ENCODE data around the gene SH3TC1. TPM values are rescaled to one million over a fixed set of nuclear protein-coding genes. Genes with fewer than 3 reads are reported as not detected.

Gene SH3TC1
- total RNA-seq, 1 donor from 2014 or later, result 2.5 TPM

- no peak for DNase-seq
These were observed 45.1 kb downstream of the SH3TC1 start for GRCh38 chr4:8244001-8244757.

DNA sequence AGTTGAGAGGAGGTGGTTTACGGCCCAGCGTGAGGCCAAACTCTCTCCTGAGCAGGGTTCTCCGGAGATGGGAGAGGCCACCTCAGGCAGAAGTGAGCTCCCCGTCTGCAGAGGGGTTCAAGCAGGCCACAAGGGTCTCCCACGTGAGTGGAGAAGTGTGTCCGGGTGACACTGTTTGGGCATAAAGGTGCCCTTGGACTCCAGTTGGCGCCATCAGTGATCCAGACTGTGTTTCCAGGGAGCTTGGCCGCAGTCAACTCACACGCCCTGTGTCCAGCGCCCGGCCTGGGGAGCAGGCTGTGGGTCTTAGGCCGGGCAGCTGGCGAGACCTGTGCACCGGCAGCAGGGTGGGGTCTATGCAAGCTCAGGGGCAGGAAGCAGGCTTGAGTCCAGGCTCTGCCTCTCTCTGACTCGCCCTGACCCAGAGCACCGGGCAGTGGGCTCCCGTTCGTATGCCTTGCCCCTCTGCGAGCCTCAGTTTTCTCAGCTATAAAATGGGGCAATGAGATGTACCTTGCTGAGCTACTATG is 45.9 kb downstream of the SH3TC1 start:
- no peak for DNase-seq

DNA sequence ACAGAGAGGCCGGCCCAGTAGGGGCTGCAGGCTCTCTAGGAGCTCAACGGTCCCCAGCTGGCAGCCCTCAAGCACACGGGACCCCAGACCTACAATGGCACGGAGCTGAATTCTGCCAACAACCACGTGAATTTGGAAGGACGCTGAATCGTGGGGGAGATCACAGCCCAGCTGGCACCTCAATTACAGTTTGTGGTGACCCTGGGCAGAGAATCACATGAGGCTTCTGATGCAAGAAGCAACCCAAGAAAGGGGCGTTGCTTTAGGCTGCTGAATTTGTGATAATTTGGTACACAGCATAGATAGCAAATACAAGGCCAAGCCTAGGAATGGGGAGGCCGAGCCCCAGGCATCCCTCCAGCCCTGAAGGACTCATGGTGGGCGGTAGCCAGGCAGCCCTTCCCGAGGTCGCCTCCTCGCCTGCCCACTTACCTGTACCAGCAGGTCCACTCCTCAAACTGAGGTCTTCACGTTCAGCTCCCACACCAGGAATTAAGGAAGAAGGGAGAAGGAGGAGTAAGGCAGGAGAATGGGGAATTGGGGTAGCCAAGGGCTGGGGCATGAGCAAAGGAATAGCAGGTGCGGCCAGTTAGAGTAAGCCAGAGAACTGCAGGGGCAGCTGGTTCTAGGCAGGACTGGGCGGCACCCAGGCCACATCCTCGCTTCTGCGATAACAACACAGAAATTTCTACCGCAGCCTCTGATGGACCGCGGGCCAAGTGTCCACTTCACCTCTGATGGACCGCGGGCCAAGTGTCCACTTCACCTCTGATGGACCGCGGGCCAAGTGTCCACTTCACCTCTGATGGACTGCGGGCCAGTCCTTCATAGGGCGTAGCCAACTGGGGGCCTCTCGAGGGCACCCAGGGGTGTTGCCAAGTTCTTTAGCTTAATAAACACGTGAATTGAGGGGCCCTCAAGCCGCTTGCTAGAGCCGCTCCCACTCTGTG is 47.1 kb downstream of the SH3TC1 start:
- DNase-seq, result no peak

- no peak for DNase-seq
These were observed 48.2 kb downstream of the SH3TC1 start for GRCh38 chr4:8247047-8247930.

DNA sequence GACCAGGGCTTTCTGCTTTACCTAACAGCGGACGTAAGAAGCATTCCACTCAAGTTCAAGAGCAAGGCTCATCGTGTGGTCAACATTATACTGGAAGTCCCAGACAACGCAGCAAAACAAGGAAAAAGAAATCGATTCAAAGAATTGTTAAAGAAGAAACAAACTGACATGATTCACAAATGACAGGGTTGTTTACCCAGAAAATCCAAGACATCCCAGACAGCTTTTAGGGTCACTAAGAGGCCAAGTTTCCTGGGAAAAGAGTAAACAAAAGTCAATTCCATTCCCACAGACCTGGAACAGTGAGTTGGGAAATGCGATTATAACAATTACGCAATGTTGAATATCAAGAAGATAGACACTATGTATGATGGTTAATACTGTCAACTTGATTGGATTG is 49.0 kb downstream of the SH3TC1 start:
- no peak for DNase-seq

GRCh38 chr4:8250227-8250626 is 51.1 kb downstream of the SH3TC1 start:
- DNase-seq, result no peak

GRCh38 chr4:8250637-8251036 is 51.5 kb downstream of the SH3TC1 start:
- no peak for DNase-seq

GRCh38 chr4:8251110-8251883 is 52.2 kb downstream of the SH3TC1 start:
- no peak for DNase-seq

DNA sequence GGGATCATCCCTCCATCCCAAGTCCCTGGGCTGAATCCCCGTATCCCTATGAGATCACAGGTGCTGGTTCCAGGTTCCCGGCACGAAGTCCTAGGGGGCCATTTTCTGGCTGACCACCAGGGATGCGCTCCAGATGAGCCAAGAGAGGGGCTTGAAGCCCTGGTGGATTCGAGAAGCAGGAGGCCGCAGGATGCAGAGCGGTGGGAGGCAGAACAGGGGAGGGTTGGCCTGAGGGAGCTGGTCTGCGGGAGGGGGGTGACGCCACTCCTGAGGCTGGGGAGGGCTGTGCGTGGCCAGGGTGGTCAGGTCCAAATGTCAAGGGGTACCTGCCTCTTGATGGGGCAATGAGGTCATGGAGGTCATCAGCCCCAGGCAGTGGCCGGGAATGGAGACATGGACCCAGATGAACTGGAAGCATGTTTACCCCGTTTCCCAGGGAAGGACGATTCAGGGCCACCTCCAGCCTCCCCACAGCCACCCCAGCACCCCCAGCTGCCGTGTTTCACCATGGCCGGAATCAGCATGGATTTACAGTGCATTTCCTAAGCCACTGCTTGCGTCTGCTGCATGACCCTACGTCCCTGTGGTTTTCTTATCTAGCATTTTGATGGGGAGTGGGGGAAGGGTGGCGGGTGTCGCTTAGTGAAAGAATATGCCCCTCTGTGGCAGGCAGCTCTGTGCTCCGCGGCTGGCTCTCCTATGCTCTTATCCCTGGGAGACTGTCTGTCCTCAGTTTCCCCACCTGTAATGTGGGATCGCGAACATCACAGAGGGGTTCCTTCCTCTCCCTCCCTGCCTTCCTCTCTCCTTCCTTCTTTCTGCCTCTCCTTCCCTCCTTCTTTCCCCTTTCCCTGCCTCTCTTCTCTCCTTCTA is 53.4 kb downstream of the SH3TC1 start:
- DNase-seq, result no peak

DNA sequence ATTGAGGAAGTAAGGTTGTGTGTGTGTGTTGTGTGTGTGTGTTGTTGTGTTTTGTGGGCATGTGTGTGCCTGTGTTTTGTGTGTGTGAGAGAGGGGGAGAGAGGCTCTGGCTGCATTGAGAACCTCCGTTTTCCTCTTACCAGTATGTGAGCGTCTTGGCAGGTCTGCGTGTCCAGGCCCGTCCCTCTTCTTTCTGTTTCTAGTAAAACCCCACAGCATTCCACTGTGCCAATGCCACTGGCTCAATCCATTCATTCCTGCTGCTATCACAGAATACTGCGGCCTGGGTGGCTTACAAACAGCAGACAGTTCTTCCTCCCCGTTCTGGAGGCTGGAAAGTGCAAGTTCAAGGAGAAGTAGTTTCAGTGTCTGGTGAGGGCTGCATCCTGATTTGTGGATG is 55.0 kb downstream of the SH3TC1 start:
- no peak for DNase-seq

GRCh38 chr4:8255698-8256441 is 56.8 kb downstream of the SH3TC1 start:
- no peak for DNase-seq

- DNase-seq, result no peak
These were observed 58.8 kb downstream of the SH3TC1 start for GRCh38 chr4:8257854-8258253.

DNA sequence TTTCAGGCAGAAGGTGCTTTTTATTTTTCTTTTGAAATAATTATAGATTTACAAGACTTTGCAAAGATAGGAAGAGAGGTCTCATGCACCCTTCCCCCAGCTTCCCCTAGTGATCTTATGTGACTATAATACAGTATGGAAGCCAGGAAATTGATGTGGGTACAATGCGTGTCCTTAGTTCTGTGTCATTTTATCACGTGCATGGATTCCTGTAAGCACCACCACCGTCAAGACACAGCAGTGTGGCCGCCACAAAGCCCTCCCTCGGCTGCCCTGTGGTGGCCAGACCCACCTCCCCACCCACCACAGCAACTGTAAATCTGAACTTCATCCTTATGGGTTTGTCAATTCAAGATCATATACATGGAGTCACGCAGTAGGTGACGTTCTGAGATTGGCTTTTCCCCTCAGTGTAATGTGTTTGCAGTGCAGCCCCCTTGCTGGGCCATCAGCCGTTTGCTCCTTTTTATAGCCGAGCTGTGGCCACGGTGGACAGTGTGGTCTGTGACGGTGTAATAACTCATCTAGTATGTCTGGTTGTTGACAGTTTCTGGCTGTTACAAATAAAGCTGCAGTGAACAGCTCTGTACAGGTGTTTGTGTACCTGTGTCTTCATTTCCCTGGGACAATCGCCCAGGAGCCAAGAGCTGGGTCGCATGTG is 59.6 kb downstream of the SH3TC1 start:
- DNase-seq, result no peak

- DNase-seq, result no peak
These were observed 60.8 kb downstream of the SH3TC1 start for GRCh38 chr4:8259743-8260430.

GRCh38 chr4:8260656-8261111 is 61.6 kb downstream of the SH3TC1 start:
- no peak for DNase-seq

GRCh38 chr4:8261851-8262535 is 62.9 kb downstream of the SH3TC1 start:
- no peak for DNase-seq

GRCh38 chr4:8262637-8263322 is 63.7 kb downstream of the SH3TC1 start:
- no peak for DNase-seq
